ENCODE data around the gene WDR12.
"Not testable (repeated sequence)": the region's sequence is repeated elsewhere in the genome, so short reads cannot be mapped to it uniquely, and the experiment has no call there.

DNA sequence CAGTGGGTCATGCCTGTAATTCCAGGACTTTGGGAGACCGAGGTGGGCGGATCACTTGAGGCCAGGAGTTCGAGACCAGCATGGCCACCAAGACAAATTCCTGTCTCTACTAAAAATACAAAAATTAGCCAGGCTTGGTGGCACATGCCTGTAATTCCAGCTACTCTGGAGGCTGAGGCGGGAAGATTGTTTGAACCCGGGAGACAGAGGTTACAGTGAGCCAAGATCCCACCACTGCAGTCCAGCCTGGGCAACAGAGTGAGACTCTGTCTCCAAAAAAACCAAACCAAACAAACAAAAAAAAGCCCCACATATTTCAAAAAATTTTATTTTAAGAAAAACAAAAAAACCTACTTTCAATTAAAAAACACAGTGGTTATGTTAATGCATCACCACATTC, 1.2 kb downstream of the WDR12 start:
- TF ChIP-seq, protein P1, sequence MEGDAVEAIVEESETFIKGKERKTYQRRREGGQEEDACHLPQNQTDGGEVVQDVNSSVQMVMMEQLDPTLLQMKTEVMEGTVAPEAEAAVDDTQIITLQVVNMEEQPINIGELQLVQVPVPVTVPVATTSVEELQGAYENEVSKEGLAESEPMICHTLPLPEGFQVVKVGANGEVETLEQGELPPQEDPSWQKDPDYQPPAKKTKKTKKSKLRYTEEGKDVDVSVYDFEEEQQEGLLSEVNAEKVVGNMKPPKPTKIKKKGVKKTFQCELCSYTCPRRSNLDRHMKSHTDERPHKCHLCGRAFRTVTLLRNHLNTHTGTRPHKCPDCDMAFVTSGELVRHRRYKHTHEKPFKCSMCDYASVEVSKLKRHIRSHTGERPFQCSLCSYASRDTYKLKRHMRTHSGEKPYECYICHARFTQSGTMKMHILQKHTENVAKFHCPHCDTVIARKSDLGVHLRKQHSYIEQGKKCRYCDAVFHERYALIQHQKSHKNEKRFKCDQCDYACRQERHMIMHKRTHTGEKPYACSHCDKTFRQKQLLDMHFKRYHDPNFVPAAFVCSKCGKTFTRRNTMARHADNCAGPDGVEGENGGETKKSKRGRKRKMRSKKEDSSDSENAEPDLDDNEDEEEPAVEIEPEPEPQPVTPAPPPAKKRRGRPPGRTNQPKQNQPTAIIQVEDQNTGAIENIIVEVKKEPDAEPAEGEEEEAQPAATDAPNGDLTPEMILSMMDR (IDR thresholded peaks at IDR 0.05), result not testable (repeated sequence)
- not testable (repeated sequence) for TF ChIP-seq EP300, POLR2A (IDR thresholded peaks at IDR 0.05)

Data from ovary (tissue), 3 donors.